Measurements from ENCODE around the gene DDX46.

GRCh38 chr5:134758504-134759341 is at the start of gene DDX46:
- peak; percentile 55 to 66 for TF ChIP-seq CTCF (conservative IDR thresholded peaks at IDR 0.05 in 1 of 2, IDR thresholded peaks at IDR 0.05 in 1 of 2; ENCODE audit: low read depth in 1 of 2, low read length in 2 of 2)
- TF ChIP-seq EZH2 (IDR thresholded peaks at IDR 0.05; ENCODE audit: low read length, missing control alignments) = no peak
